Right atrium auricular region (tissue), 2 donors: ENCODE data around the gene PIPOX. TPM values are rescaled to one million over a fixed set of nuclear protein-coding genes. Genes with fewer than 3 reads are reported as not detected.

Experiments used
- DNase-seq: peaks from one replicate; pipeline ENCODE4 v3.0.0-alpha.2; 2019; ENCODE audit warnings: low spot score
- H3K27ac ChIP-seq, 2 donors: fragments of 200-600 bp; sonication (generic); 1 replicate in 1 of 2; 2 replicates in 1 of 2; pipeline ENCODE4 v1.5.1; 2016 to 2019
- H3K27me3 ChIP-seq, 2 donors: fragments of 200-600 bp; sonication (generic); one replicate each; pipeline versions ENCODE4 v1.5.1 to v1.6.0; 2017 to 2019
- H3K36me3 ChIP-seq: fragments of 200-600 bp; sonication (generic); one replicate; pipeline ENCODE4 v1.5.1; 2016
- H3K4me1 ChIP-seq, 2 donors: fragments of 200-600 bp; sonication (generic); one replicate each; pipeline versions ENCODE4 v1.5.1 to v1.6.0; 2017 to 2019
- H3K4me3 ChIP-seq, 2 donors: fragments of 200-600 bp; sonication (generic); 1 replicate in 1 of 2; 2 replicates in 1 of 2; pipeline ENCODE4 v1.5.1; 2017 to 2019; ENCODE audit warnings: mild to moderate bottlenecking in 1 of 2, moderate library complexity in 1 of 2
- H3K9me3 ChIP-seq, 2 donors: fragments of 200-600 bp; sonication (generic); one replicate each; pipeline ENCODE4 v1.5.1; 2019
- total RNA-seq, 2 donors: library from RNA; depleted of rRNA; stranded (reverse); fragments of >200 nt; gene quantifications; one replicate each; pipeline ENCODE4 v1.1.0, GENCODE V29; 2016
- TF ChIP-seq, protein P1 (sequence below), 2 donors: fragments of 200-600 bp; sonication (generic); IDR thresholded peaks; one replicate each; pipeline ENCODE4 v1.5.1; 2019; ENCODE audit warnings: antibody characterized with exemption in 2 of 2

Gene PIPOX
- total RNA-seq, 2 donors from 2014 or later = 0.37 to 0.79 TPM

DNA sequence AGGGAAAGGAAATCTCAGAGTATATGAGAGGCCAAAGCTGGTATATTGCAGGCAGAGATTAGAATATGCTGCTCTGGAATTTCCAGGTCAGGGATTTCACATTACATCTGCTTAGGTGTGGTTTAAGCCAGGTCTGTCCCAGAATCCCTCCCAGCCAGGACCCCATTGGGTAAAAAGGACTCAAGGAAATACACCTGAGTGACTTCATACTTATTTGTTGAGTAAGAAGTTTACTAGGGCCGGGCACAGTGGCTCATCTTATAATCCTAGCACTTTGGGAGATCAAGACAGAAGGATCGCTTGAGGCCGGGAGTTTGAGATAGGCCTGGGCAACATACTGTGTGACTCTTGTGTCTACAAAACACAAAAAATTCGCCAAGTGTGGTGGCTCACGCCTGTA lies 7.2 kb downstream of the PIPOX start:
- Histone ChIP-seq H3K9me3 (no peaks in the 10 kb centered on the region), H3K27me3 (no peaks in the 10 kb centered on the region), H3K36me3 (no peaks in the 10 kb centered on the region), H3K4me1 (no peaks in the 10 kb centered on the region), H3K4me3 (no peak overlapping the region), H3K27ac (no peak overlapping the region)
- DNase-seq = no peak
- TF ChIP-seq, protein P1, sequence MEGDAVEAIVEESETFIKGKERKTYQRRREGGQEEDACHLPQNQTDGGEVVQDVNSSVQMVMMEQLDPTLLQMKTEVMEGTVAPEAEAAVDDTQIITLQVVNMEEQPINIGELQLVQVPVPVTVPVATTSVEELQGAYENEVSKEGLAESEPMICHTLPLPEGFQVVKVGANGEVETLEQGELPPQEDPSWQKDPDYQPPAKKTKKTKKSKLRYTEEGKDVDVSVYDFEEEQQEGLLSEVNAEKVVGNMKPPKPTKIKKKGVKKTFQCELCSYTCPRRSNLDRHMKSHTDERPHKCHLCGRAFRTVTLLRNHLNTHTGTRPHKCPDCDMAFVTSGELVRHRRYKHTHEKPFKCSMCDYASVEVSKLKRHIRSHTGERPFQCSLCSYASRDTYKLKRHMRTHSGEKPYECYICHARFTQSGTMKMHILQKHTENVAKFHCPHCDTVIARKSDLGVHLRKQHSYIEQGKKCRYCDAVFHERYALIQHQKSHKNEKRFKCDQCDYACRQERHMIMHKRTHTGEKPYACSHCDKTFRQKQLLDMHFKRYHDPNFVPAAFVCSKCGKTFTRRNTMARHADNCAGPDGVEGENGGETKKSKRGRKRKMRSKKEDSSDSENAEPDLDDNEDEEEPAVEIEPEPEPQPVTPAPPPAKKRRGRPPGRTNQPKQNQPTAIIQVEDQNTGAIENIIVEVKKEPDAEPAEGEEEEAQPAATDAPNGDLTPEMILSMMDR (IDR thresholded peaks at IDR 0.05) = no peak

DNA sequence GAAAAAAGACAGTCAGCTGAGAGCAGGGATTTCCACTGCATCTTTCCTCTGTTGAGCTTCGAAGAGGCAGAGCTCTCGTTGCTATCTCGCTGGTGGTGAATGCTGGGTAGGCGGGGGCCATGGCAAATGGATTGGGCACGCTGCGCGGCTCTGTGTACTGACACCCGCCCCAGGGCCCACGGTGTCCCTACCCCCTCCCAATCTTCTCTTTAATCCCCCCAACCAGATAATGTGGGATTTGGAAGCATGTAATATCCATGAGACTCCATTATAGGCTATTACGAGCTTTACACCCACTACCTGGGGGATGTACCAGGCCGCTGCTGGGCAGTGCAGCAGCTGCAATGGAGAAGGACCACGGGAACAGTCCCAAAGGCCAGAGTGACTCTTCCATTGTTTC lies 8.3 kb downstream of the PIPOX start:
- TF ChIP-seq, protein P1 (IDR thresholded peaks at IDR 0.05) = no peak
- no peak overlapping the region for H3K27ac ChIP-seq
- H3K36me3 ChIP-seq = no peaks in the 10 kb centered on the region
- no peaks in the 10 kb centered on the region for H3K27me3 ChIP-seq
- no peaks in the 10 kb centered on the region for H3K4me1 ChIP-seq
- no peaks in the 10 kb centered on the region for H3K9me3 ChIP-seq
- H3K4me3 ChIP-seq = no peak overlapping the region
- DNase-seq = no peak

DNA sequence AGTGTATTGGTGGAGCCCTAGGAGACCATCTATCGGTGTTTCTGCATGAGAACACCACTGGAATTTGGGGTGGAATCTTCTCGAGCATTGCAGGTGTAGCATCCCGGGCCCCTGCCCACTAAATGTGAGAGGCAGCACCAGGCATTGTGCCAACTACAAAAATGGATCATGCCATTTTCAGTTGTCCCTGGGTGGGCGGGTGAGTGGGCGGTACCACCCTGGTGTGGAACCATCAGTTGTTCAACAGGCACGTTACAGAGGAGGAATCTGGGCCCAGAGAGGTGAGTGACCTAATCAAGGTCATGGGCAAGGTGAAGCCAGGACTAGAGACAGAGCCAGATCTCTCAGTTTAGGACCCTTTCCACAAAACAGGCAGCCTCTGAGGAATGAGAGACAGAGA lies 8.8 kb downstream of the PIPOX start:
- H3K4me3 ChIP-seq = no peak overlapping the region
- DNase-seq = no peak
- no peaks in the 10 kb centered on the region for H3K27me3 ChIP-seq
- H3K9me3 ChIP-seq = no peaks in the 10 kb centered on the region
- H3K36me3 ChIP-seq = no peaks in the 10 kb centered on the region
- TF ChIP-seq, protein P1 (IDR thresholded peaks at IDR 0.05) = no peak
- no peaks in the 10 kb centered on the region for H3K4me1 ChIP-seq
- H3K27ac ChIP-seq = no peak overlapping the region

DNA sequence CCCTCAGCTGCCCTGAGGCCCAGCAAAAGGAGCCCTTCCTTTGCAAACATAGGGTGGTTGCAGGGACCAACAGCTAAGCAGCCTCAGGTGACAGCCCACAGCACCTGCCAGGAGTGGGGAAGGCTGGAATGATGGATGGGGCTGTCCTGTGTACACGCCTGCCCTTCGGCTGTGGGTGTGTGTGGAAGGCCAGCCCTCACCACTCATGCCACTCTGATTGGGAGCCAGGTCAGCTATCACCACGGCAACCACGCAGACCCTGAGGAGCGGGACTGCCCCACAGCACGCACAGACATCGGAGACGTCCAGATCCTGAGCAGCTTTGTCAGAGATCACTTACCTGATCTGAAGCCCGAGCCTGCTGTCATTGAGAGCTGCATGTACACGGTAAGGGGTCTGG lies 11.9 kb downstream of the PIPOX start:
- no peak for DNase-seq
- Histone ChIP-seq H3K27ac (no peak overlapping the region), H3K36me3 (no peaks in the 10 kb centered on the region), H3K4me1 (no peaks in the 10 kb centered on the region), H3K9me3 (no peaks in the 10 kb centered on the region), H3K27me3 (no peaks in the 10 kb centered on the region), H3K4me3 (no peak overlapping the region)
- TF ChIP-seq, protein P1 (IDR thresholded peaks at IDR 0.05) = no peak

- H3K4me1 ChIP-seq = peaks cover 0 to 15% of the 10 kb centered on the region in 2 donors
- no peaks in the 10 kb centered on the region for H3K9me3 ChIP-seq
- TF ChIP-seq, protein P1 (IDR thresholded peaks at IDR 0.05) = no peak
- no peak overlapping the region for H3K27ac ChIP-seq
- H3K4me3 ChIP-seq = no peak overlapping the region
- no peak for DNase-seq
- no peaks in the 10 kb centered on the region for H3K36me3 ChIP-seq
- H3K27me3 ChIP-seq = no peaks in the 10 kb centered on the region
Observed at GRCh38 chr17:29057361-29057760, 14.4 kb downstream of the PIPOX start.

GRCh38 chr17:29058391-29058790 lies 15.4 kb downstream of the PIPOX start:
- Histone ChIP-seq H3K27me3 (no peaks in the 10 kb centered on the region), H3K4me3 (no peak overlapping the region), H3K4me1 (peaks cover 0 to 15% of the 10 kb centered on the region in 2 donors), H3K36me3 (no peaks in the 10 kb centered on the region), H3K9me3 (no peaks in the 10 kb centered on the region), H3K27ac (no peak overlapping the region)
- TF ChIP-seq, protein P1 (IDR thresholded peaks at IDR 0.05) = no peak
- no peak for DNase-seq
